ENCODE data around the gene DBH. TPM values are rescaled to one million over a fixed set of nuclear protein-coding genes. Genes with fewer than 3 reads are reported as not detected.

DBH gene
- total RNA-seq, 1 experiment from 2014 or later, result not detected

- intact Hi-C loops (cut with micrococcal nuclease), result no loop called here
- Histone ChIP-seq H3K9me3 (ENCODE audit: control insufficient read depth in 1 of 2, insufficient read depth in 1 of 2, low read depth in 1 of 2, low read length in 2 of 2) (peaks cover 0 to 4% of the 10 kb centered on the region in 2 experiments; a peak in 1 of 4 replicates), H4K20me1 (ENCODE audit: insufficient read depth) (no peaks in the 10 kb centered on the region), H3K27me3 (ENCODE audit: insufficient read depth, low read length) (no peaks in the 10 kb centered on the region), H3K9ac (ENCODE audit: low read length) (no peak overlapping the region), H3K36me3 (ENCODE audit: control insufficient read depth in 1 of 2, insufficient read depth in 2 of 2, low read length in 2 of 2) (no peaks in the 10 kb centered on the region), H3K27ac (ENCODE audit: low read depth, low read length) (no peak overlapping the region), H2AFZ (ENCODE audit: low read depth, low read length, poor library complexity, severe bottlenecking) (no peak overlapping the region), H3K79me2 (ENCODE audit: insufficient read depth, low read length) (no peaks in the 10 kb centered on the region), H3K4me2 (ENCODE audit: low read length) (no peak overlapping the region), H3K4me3 (replicated peaks in 1 of 2; ENCODE audit: low read depth in 1 of 2, low read length in 2 of 2) (no peak overlapping the region), H3K9me2 (ENCODE audit: insufficient read depth) (no peaks in the 10 kb centered on the region), H3K4me1 (ENCODE audit: control insufficient read depth in 1 of 2, insufficient read depth in 2 of 2, low read length in 2 of 2) (peaks cover 3 to 18% of the 10 kb centered on the region in 2 experiments)
- TF ChIP-seq CEBPB (IDR thresholded peaks at IDR 0.05; ENCODE audit: low read depth), result no peak
- no peak for TF ChIP-seq EGR1 (IDR thresholded peaks at IDR 0.05; ENCODE audit: low read depth)
- no peak for TF ChIP-seq ATF3 (IDR thresholded peaks at IDR 0.05)
- ATAC-seq (no peak), DNase-seq (ENCODE audit: low read depth, low spot score) (no peak)
- POLR2A ChIA-PET, result no interaction called here
- CTCF ChIA-PET, result interaction anchor here (0.6 to 1.2 kb wide), 4 partner anchors 31 to 137 kb away, joined by 3 to 4 read pairs (median 3); no protein-coding TSS in a partner anchor
- RAD21 ChIA-PET (ENCODE audit: low non-redundant PET in 1 of 2, low total read pairs in 2 of 2, uncharacterized antibody in 2 of 2, unreplicated experiment in 2 of 2), result no interaction called here
- BruUV-seq (replicated peaks), result no TSS peak
Measured at GRCh38 chr9:133590231-133590855, 45.8 kb upstream of the DBH start.

- H3K4me3 ChIP-seq (replicated peaks in 1 of 2; ENCODE audit: low read depth in 1 of 2, low read length in 2 of 2), result no peak overlapping the region
- H3K27ac ChIP-seq (ENCODE audit: low read depth, low read length), result no peak overlapping the region
- intact Hi-C loops (cut with micrococcal nuclease), result no loop called here
- no TSS peak for BruUV-seq (replicated peaks)
- H3K36me3 ChIP-seq (ENCODE audit: control insufficient read depth in 1 of 2, insufficient read depth in 2 of 2, low read length in 2 of 2), result no peaks in the 10 kb centered on the region
- H4K20me1 ChIP-seq (ENCODE audit: insufficient read depth), result no peaks in the 10 kb centered on the region
- no peaks in the 10 kb centered on the region for H3K79me2 ChIP-seq (ENCODE audit: insufficient read depth, low read length)
- CTCF ChIA-PET, result no interaction called here
- ATAC-seq, result no peak
- POLR2A ChIA-PET, result no interaction called here
- H3K9me3 ChIP-seq (ENCODE audit: control insufficient read depth in 1 of 2, insufficient read depth in 1 of 2, low read depth in 1 of 2, low read length in 2 of 2), result peaks cover 0 to 4% of the 10 kb centered on the region in 2 experiments; a peak in 2 of 4 replicates
- H2AFZ ChIP-seq (ENCODE audit: low read depth, low read length, poor library complexity, severe bottlenecking), result no peak overlapping the region
- TF ChIP-seq EGR1 (IDR thresholded peaks at IDR 0.05; ENCODE audit: low read depth), result no peak
- no peak for TF ChIP-seq TCF7L2 (IDR thresholded peaks at IDR 0.05; ENCODE audit: borderline replicate concordance, extremely low read depth, insufficient read depth, insufficient read length)
- no peak for TF ChIP-seq EZH2phosphoT487 (IDR thresholded peaks at IDR 0.05; ENCODE audit: borderline replicate concordance)
- no peak for TF ChIP-seq EZH2 (IDR thresholded peaks at IDR 0.05)
- H3K4me2 ChIP-seq (ENCODE audit: low read length), result peak overlapping the region; percentile 61
- DNase-seq (ENCODE audit: low read depth, low spot score), result no peak
- H3K9me2 ChIP-seq (ENCODE audit: insufficient read depth), result no peaks in the 10 kb centered on the region
- no peak overlapping the region for H3K9ac ChIP-seq (ENCODE audit: low read length)
- RAD21 ChIA-PET (ENCODE audit: low non-redundant PET in 1 of 2, low total read pairs in 2 of 2, uncharacterized antibody in 2 of 2, unreplicated experiment in 2 of 2), result no interaction called here
- no peaks in the 10 kb centered on the region for H3K27me3 ChIP-seq (ENCODE audit: insufficient read depth, low read length)
- H3K4me1 ChIP-seq (ENCODE audit: control insufficient read depth in 1 of 2, insufficient read depth in 2 of 2, low read length in 2 of 2), result peaks cover 3 to 18% of the 10 kb centered on the region in 2 experiments
Measured at GRCh38 chr9:133591116-133591910, 44.9 kb upstream of the DBH start.
